AG20443 (cell line): ENCODE measurements around the gene CHRM1.
"Not testable (repeated sequence)": the region's sequence is repeated elsewhere in the genome, so short reads cannot be mapped to it uniquely, and the experiment has no call there.

ENCODE experiments used
- DNase-seq: peaks from one replicate; pipeline ENCODE4 v3.0.0; 2012; ENCODE audit warnings: low spot score, mixed read lengths

The CHRM1 gene

GRCh38 chr11:62875698-62876478 is 45.3 kb downstream of the CHRM1 start:
- DNase-seq, result no peak

GRCh38 chr11:62874851-62875250 is 46.3 kb downstream of the CHRM1 start:
- no peak for DNase-seq

GRCh38 chr11:62865635-62866034 is 55.5 kb downstream of the CHRM1 start:
- DNase-seq, result no peak

- DNase-seq, result no peak
Measured at GRCh38 chr11:62863687-62864335, 57.4 kb downstream of the CHRM1 start.

GRCh38 chr11:62861564-62862192 is 59.5 kb downstream of the CHRM1 start:
- not testable (repeated sequence) for DNase-seq

- no peak for DNase-seq
Measured at GRCh38 chr11:62860835-62861563, 60.2 kb downstream of the CHRM1 start.

GRCh38 chr11:62859281-62859703 is 61.9 kb downstream of the CHRM1 start:
- not testable (repeated sequence) for DNase-seq
